CD4-positive, CD25-positive, alpha-beta regulatory T cell (primary cell): Measurements from ENCODE around the gene FUT8. TPM values are rescaled to one million over a fixed set of nuclear protein-coding genes. Genes with fewer than 3 reads are reported as not detected.

ENCODE experiments used
- ATAC-seq, 2 donors: fragments of 150-1000 bp; cut with Tn5 transposase; one replicate each; pipeline ENCODE4 v1.10.0; 2021; ENCODE audit warnings: low read depth in 2 of 2, moderate number of reproducible peaks in 2 of 2, moderate library complexity in 1 of 2
- DNase-seq, 3 donors: peaks; one replicate each; pipeline versions ENCODE4 v3.0.0 to v3.0.0-alpha.2; 2012 to 2022; ENCODE audit warnings: mixed read lengths in 1 of 3
- H3K27ac ChIP-seq: one replicate; pipeline ENCODE4 v1.7.0; 2013; ENCODE audit warnings: mild to moderate bottlenecking, low read length; ENCODE audit not compliant: insufficient read depth, poor library complexity, severe bottlenecking
- H3K27me3 ChIP-seq: one replicate; pipeline ENCODE4 v1.7.0; 2013; ENCODE audit warnings: low read length; ENCODE audit not compliant: control insufficient read depth, insufficient read depth
- H3K36me3 ChIP-seq: one replicate; pipeline ENCODE4 v1.7.0; 2013; ENCODE audit warnings: mild to moderate bottlenecking, low read length, moderate library complexity; ENCODE audit not compliant: control insufficient read depth, insufficient read depth
- H3K4me1 ChIP-seq: 2 replicates; pipeline ENCODE4 v1.7.0; 2013; ENCODE audit warnings: mild to moderate bottlenecking, low read length; ENCODE audit not compliant: insufficient read depth, control insufficient read depth, poor library complexity, severe bottlenecking
- H3K4me3 ChIP-seq: one replicate; pipeline ENCODE4 v1.7.0; 2013; ENCODE audit warnings: low read depth, mild to moderate bottlenecking, low read length, moderate library complexity
- H3K9me3 ChIP-seq, 2 experiments: 1 replicate in 1 of 2; 2 replicates in 1 of 2; pipeline ENCODE4 v1.7.0; 2013; ENCODE audit warnings: low read length in 2 of 2, mild to moderate bottlenecking in 1 of 2, moderate library complexity in 1 of 2; ENCODE audit not compliant: control insufficient read depth in 2 of 2
- H3K27ac Mint-ChIP-seq, 3 donors: one replicate each; pipeline ENCODE4 v1.8.0; 2020 to 2022; ENCODE audit warnings: mild to moderate bottlenecking in 3 of 3, mixed read lengths in 3 of 3, moderate library complexity in 2 of 3
- H3K27me3 Mint-ChIP-seq: one replicate; pipeline ENCODE4 v1.8.0; 2022; ENCODE audit warnings: mild to moderate bottlenecking, mixed read lengths
- H3K36me3 Mint-ChIP-seq: one replicate; pipeline ENCODE4 v1.8.0; 2020; ENCODE audit warnings: mixed read lengths
- H3K4me1 Mint-ChIP-seq, 4 donors: one replicate each; pipeline ENCODE4 v1.8.0; 2020 to 2022; ENCODE audit warnings: mixed read lengths in 4 of 4, mild to moderate bottlenecking in 1 of 4
- H3K4me3 Mint-ChIP-seq, 4 donors: one replicate each; pipeline ENCODE4 v1.8.0; 2020 to 2022; ENCODE audit warnings: mild to moderate bottlenecking in 4 of 4, mixed read lengths in 4 of 4, moderate library complexity in 3 of 4
- H3K9me3 Mint-ChIP-seq, 7 donors: one replicate each; pipeline ENCODE4 v1.8.0; 2020 to 2022; ENCODE audit warnings: mixed read lengths in 7 of 7, mild to moderate bottlenecking in 3 of 7, moderate library complexity in 2 of 7
- polyA plus RNA-seq, 4 donors: library from polyadenylated mRNA; unstranded; fragments of 300-500 nt; fragmentation: Illumina TruSeq; gene quantifications; one replicate each; pipeline ENCODE4 v1.2.3, GENCODE V29; 2021
- total RNA-seq: library from RNA; stranded (reverse); gene quantifications from one replicate; pipeline ENCODE4 v1.2.3, GENCODE V29; 2022

The FUT8 gene
- total and polyA plus RNA-seq, 5 donors from 2014 or later = 15.3 to 59.2 (median 22.2) TPM

- Histone ChIP-seq H3K27me3 (no peaks in the 10 kb centered on the region), H3K36me3 (no peaks in the 10 kb centered on the region), H3K9me3 (peaks cover 0 to 2% of the 10 kb centered on the region in 2 experiments), H3K4me3 (no peak overlapping the region), H3K4me1 (no peaks in the 10 kb centered on the region), H3K27ac (no peak overlapping the region)
- Mint-ChIP-seq H3K36me3 (peaks cover 17% of the 10 kb centered on the region), H3K27ac (no peak overlapping the region), H3K4me3 (no peak overlapping the region), H3K9me3 (peaks cover 0 to 10% (median 4%) of the 10 kb centered on the region in 7 donors), H3K27me3 (no peaks in the 10 kb centered on the region), H3K4me1 (peaks cover 23 to 55% (median 37%) of the 10 kb centered on the region in 4 donors)
- DNase-seq (no peak), ATAC-seq (no peak)
Observed at GRCh38 chr14:65506801-65507200, 94.3 kb downstream of the FUT8 start.

GRCh38 chr14:65509842-65510241, 97.3 kb downstream of the FUT8 start:
- no peaks in the 10 kb centered on the region for H3K27me3 ChIP-seq
- peaks cover 21% of the 10 kb centered on the region for H3K36me3 Mint-ChIP-seq
- DNase-seq (no peak), ATAC-seq (no peak)
- peaks cover 3% of the 10 kb centered on the region for H3K4me1 ChIP-seq
- H3K27ac Mint-ChIP-seq = no peak overlapping the region
- H3K4me3 Mint-ChIP-seq = no peak overlapping the region
- no peaks in the 10 kb centered on the region for H3K36me3 ChIP-seq
- no peak overlapping the region for H3K27ac ChIP-seq
- no peak overlapping the region for H3K4me3 ChIP-seq
- no peaks in the 10 kb centered on the region for H3K27me3 Mint-ChIP-seq
- H3K9me3 ChIP-seq = peaks cover 0 to 2% of the 10 kb centered on the region in 2 experiments
- peaks cover 0 to 10% (median 4%) of the 10 kb centered on the region in 7 donors for H3K9me3 Mint-ChIP-seq
- peaks cover 18 to 52% (median 36%) of the 10 kb centered on the region in 4 donors for H3K4me1 Mint-ChIP-seq

GRCh38 chr14:65513671-65514070, 101.1 kb downstream of the FUT8 start:
- Mint-ChIP-seq H3K4me3 (no peak overlapping the region), H3K27ac (no peak overlapping the region), H3K9me3 (peaks cover 0 to 10% (median 2%) of the 10 kb centered on the region in 7 donors), H3K27me3 (no peaks in the 10 kb centered on the region), H3K36me3 (peaks cover 12% of the 10 kb centered on the region), H3K4me1 (peaks cover 35 to 62% (median 50%) of the 10 kb centered on the region in 4 donors)
- Histone ChIP-seq H3K4me3 (no peak overlapping the region), H3K4me1 (peaks cover 6% of the 10 kb centered on the region), H3K36me3 (no peaks in the 10 kb centered on the region), H3K27me3 (no peaks in the 10 kb centered on the region), H3K27ac (no peak overlapping the region), H3K9me3 (no peaks in the 10 kb centered on the region)
- DNase-seq = no peak
- ATAC-seq = no peak

GRCh38 chr14:65517635-65518542, 105.4 kb downstream of the FUT8 start:
- DNase-seq = peak in 1 of 3 donors; percentile 41
- Mint-ChIP-seq H3K36me3 (peaks cover 5% of the 10 kb centered on the region), H3K9me3 (peaks cover 0 to 5% (median 0%) of the 10 kb centered on the region in 7 donors), H3K27ac (peak overlapping the region in 2 of 3 donors; percentile 28 to 65), H3K4me3 (no peak overlapping the region), H3K27me3 (no peaks in the 10 kb centered on the region), H3K4me1 (peaks cover 32 to 45% (median 38%) of the 10 kb centered on the region in 4 donors)
- H3K9me3 ChIP-seq = no peaks in the 10 kb centered on the region
- no peak overlapping the region for H3K27ac ChIP-seq
- H3K4me3 ChIP-seq = no peak overlapping the region
- H3K4me1 ChIP-seq = peaks cover 6% of the 10 kb centered on the region
- H3K36me3 ChIP-seq = no peaks in the 10 kb centered on the region
- no peaks in the 10 kb centered on the region for H3K27me3 ChIP-seq
- no peak for ATAC-seq

GRCh38 chr14:65528069-65528468, 115.5 kb downstream of the FUT8 start:
- H3K4me3 ChIP-seq = no peak overlapping the region
- H3K27me3 ChIP-seq = no peaks in the 10 kb centered on the region
- ATAC-seq (no peak), DNase-seq (no peak)
- Mint-ChIP-seq H3K4me1 (peaks cover 8 to 32% (median 15%) of the 10 kb centered on the region in 4 donors), H3K4me3 (peak overlapping the region in 1 of 4 donors; percentile 8), H3K27me3 (no peaks in the 10 kb centered on the region), H3K9me3 (peaks cover 0 to 39% (median 14%) of the 10 kb centered on the region in 7 donors), H3K27ac (no peak overlapping the region), H3K36me3 (peaks cover 37% of the 10 kb centered on the region)
- no peaks in the 10 kb centered on the region for H3K36me3 ChIP-seq
- H3K9me3 ChIP-seq = peaks cover 11 to 14% of the 10 kb centered on the region in 2 experiments
- no peak overlapping the region for H3K27ac ChIP-seq
- H3K4me1 ChIP-seq = no peaks in the 10 kb centered on the region

- H3K4me3 ChIP-seq = no peak overlapping the region
- H3K4me1 ChIP-seq = no peaks in the 10 kb centered on the region
- Mint-ChIP-seq H3K4me1 (peaks cover 8 to 19% (median 11%) of the 10 kb centered on the region in 4 donors), H3K9me3 (peaks cover 0 to 26% (median 8%) of the 10 kb centered on the region in 7 donors), H3K27ac (no peak overlapping the region), H3K27me3 (no peaks in the 10 kb centered on the region), H3K4me3 (no peak overlapping the region), H3K36me3 (peaks cover 14% of the 10 kb centered on the region)
- H3K36me3 ChIP-seq = no peaks in the 10 kb centered on the region
- DNase-seq = no peak
- ATAC-seq = no peak
- no peak overlapping the region for H3K27ac ChIP-seq
- H3K27me3 ChIP-seq = no peaks in the 10 kb centered on the region
- peaks cover 24% of the 10 kb centered on the region in 2 experiments for H3K9me3 ChIP-seq
Observed at GRCh38 chr14:65531148-65531547, 118.6 kb downstream of the FUT8 start.

GRCh38 chr14:65533736-65534404, 121.3 kb downstream of the FUT8 start:
- ATAC-seq = no peak
- H3K27me3 ChIP-seq = no peaks in the 10 kb centered on the region
- peaks cover 8 to 14% (median 9%) of the 10 kb centered on the region in 4 donors for H3K4me1 Mint-ChIP-seq

More at GRCh38 chr14:65533736-65534404, 121.3 kb downstream of the FUT8 start:
- H3K9me3 Mint-ChIP-seq = peaks cover 0 to 8% (median 2%) of the 10 kb centered on the region in 7 donors
- H3K4me1 ChIP-seq = no peaks in the 10 kb centered on the region
- H3K27ac Mint-ChIP-seq = no peak overlapping the region
- H3K27me3 Mint-ChIP-seq = no peaks in the 10 kb centered on the region
- no peak for DNase-seq
- H3K9me3 ChIP-seq = peaks cover 10 to 22% of the 10 kb centered on the region in 2 experiments
- peaks cover 9% of the 10 kb centered on the region for H3K36me3 Mint-ChIP-seq
- H3K27ac ChIP-seq = no peak overlapping the region
- peaks cover 4% of the 10 kb centered on the region for H3K36me3 ChIP-seq
- H3K4me3 ChIP-seq = no peak overlapping the region
- no peak overlapping the region for H3K4me3 Mint-ChIP-seq
